H9 (cell line): Measurements from ENCODE around the gene DNAJB6. TPM values are rescaled to one million over a fixed set of nuclear protein-coding genes. Genes with fewer than 3 reads are reported as not detected.

Source experiments
- DNase-seq: peaks from one replicate; pipeline ENCODE4 v3.0.0-alpha.2; 2017
- H2AFZ ChIP-seq: one replicate; pipeline ENCODE4 v1.6.1; 2013; ENCODE audit warnings: mild to moderate bottlenecking, low read length, control low read depth, moderate library complexity
- H2AK5ac ChIP-seq: 2 replicates; pipeline ENCODE4 v1.6.1; 2013; ENCODE audit warnings: low read length, control low read depth, mixed read lengths; ENCODE audit not compliant: insufficient read length
- H2BK120ac ChIP-seq: one replicate; pipeline ENCODE4 v1.6.1; 2013; ENCODE audit warnings: low read depth, mild to moderate bottlenecking, low read length, control low read depth, inconsistent platforms; ENCODE audit not compliant: poor library complexity, severe bottlenecking
- H2BK12ac ChIP-seq: 2 replicates; pipeline ENCODE4 v1.6.1; 2013; ENCODE audit warnings: low read length, control low read depth, mixed read lengths, low read depth; ENCODE audit not compliant: insufficient read length
- H2BK15ac ChIP-seq: 2 replicates; pipeline ENCODE4 v1.6.1; 2013; ENCODE audit warnings: low read depth, low read length, control low read depth
- H2BK20ac ChIP-seq: one replicate; pipeline ENCODE4 v1.6.1; 2013; ENCODE audit warnings: low read depth, mild to moderate bottlenecking, low read length, control low read depth, inconsistent platforms; ENCODE audit not compliant: poor library complexity, severe bottlenecking
- H2BK5ac ChIP-seq: 2 replicates; pipeline ENCODE4 v1.6.1; 2013; ENCODE audit warnings: low read length, control low read depth, mixed read lengths; ENCODE audit not compliant: insufficient read length
- H3K14ac ChIP-seq: 2 replicates; pipeline ENCODE4 v1.6.1; 2013; ENCODE audit warnings: low read length, control low read depth; ENCODE audit not compliant: insufficient read depth
- H3K18ac ChIP-seq: 2 replicates; pipeline ENCODE4 v1.6.1; 2013; ENCODE audit warnings: low read depth, mild to moderate bottlenecking, mixed read lengths, low read length, control low read depth; ENCODE audit not compliant: insufficient read length
- H3K23ac ChIP-seq: 2 replicates; pipeline ENCODE4 v1.6.1; 2013; ENCODE audit warnings: low read length, control low read depth, mixed read lengths, low read depth; ENCODE audit not compliant: insufficient read length
- H3K23me2 ChIP-seq: 2 replicates; pipeline ENCODE4 v1.6.1; 2013; ENCODE audit warnings: low read depth, mild to moderate bottlenecking, mixed read lengths, low read length, control low read depth; ENCODE audit not compliant: insufficient read length, poor library complexity, severe bottlenecking
- H3K27ac ChIP-seq: 2 replicates; pipeline ENCODE4 v1.5.1; 2013; ENCODE audit warnings: low read length, control low read depth, mixed read lengths, low read depth; ENCODE audit not compliant: insufficient read length
- H3K27me3 ChIP-seq: 2 replicates; pipeline ENCODE4 v1.6.1; 2013; ENCODE audit warnings: low read length, control low read depth, inconsistent platforms; ENCODE audit not compliant: insufficient read depth
- H3K4ac ChIP-seq: 2 replicates; pipeline ENCODE4 v1.6.1; 2013; ENCODE audit warnings: low read depth, mild to moderate bottlenecking, control low read depth, inconsistent platforms, low read length, moderate library complexity
- H3K4me1 ChIP-seq: 2 replicates; pipeline ENCODE4 v1.6.1; 2013; ENCODE audit warnings: low read length, control low read depth, inconsistent platforms; ENCODE audit not compliant: insufficient read depth
- H3K4me2 ChIP-seq: 2 replicates; pipeline ENCODE4 v1.6.1; 2013; ENCODE audit warnings: low read length, control low read depth, mixed read lengths; ENCODE audit not compliant: insufficient read length, insufficient read depth
- H3K56ac ChIP-seq: 2 replicates; pipeline ENCODE4 v1.6.1; 2013; ENCODE audit warnings: low read depth, mild to moderate bottlenecking, mixed read lengths, low read length, control low read depth; ENCODE audit not compliant: insufficient read length
- H3K79me1 ChIP-seq: 2 replicates; pipeline ENCODE4 v1.6.1; 2013; ENCODE audit warnings: low read depth, mild to moderate bottlenecking, moderate library complexity, low read length, control low read depth, inconsistent platforms; ENCODE audit not compliant: insufficient read depth, poor library complexity, severe bottlenecking
- H3K79me2 ChIP-seq: 2 replicates; pipeline ENCODE4 v1.6.1; 2013; ENCODE audit warnings: low read length, control low read depth, inconsistent platforms; ENCODE audit not compliant: insufficient read depth
- H3K9ac ChIP-seq: 2 replicates; pipeline ENCODE4 v1.6.1; 2013; ENCODE audit warnings: low read length, control low read depth, mixed read lengths; ENCODE audit not compliant: insufficient read length; ENCODE audit errors: extremely low read depth
- H3K9me3 ChIP-seq: one replicate; pipeline ENCODE4 v1.6.1; 2013; ENCODE audit warnings: low read depth, low read length, inconsistent platforms; ENCODE audit not compliant: control insufficient read depth
- H3T11ph ChIP-seq: one replicate; pipeline ENCODE4 v1.6.1; 2013; ENCODE audit warnings: mild to moderate bottlenecking, low read length, control low read depth, inconsistent platforms
- H4K20me1 ChIP-seq: one replicate; pipeline ENCODE4 v1.6.1; 2013; ENCODE audit not compliant: control insufficient read depth, insufficient read length, insufficient read depth
- H4K5ac ChIP-seq: 2 replicates; pipeline ENCODE4 v1.6.1; 2013; ENCODE audit warnings: low read depth, mild to moderate bottlenecking, mixed read lengths, low read length, control low read depth; ENCODE audit not compliant: insufficient read length
- H4K8ac ChIP-seq: replicated peaks from 2 replicates; pipeline ENCODE4 v1.6.1; 2013; ENCODE audit warnings: low read length, control low read depth, mixed read lengths, low read depth; ENCODE audit not compliant: insufficient read length
- H4K91ac ChIP-seq: 2 replicates; pipeline ENCODE4 v1.6.1; 2013; ENCODE audit warnings: low read depth, mild to moderate bottlenecking, moderate library complexity, mixed read lengths, low read length, control low read depth; ENCODE audit not compliant: insufficient read length
- H3K27ac Mint-ChIP-seq, 3 experiments: 2 replicates in 2 of 3; 3 replicates in 1 of 3; pipeline ENCODE4 v1.8.0; 2020 to 2021; ENCODE audit warnings: mixed read lengths in 3 of 3, mild to moderate bottlenecking in 1 of 3, moderate library complexity in 1 of 3
- H3K27me3 Mint-ChIP-seq: 2 replicates; pipeline ENCODE4 v1.8.0; 2021; ENCODE audit warnings: low read depth, mild to moderate bottlenecking, moderate library complexity, mixed read lengths
- H3K36me3 Mint-ChIP-seq, 3 experiments: 2 replicates in 2 of 3; 3 replicates in 1 of 3; pipeline ENCODE4 v1.8.0; 2020 to 2021; ENCODE audit warnings: low read depth in 3 of 3, mixed read lengths in 3 of 3; ENCODE audit not compliant: insufficient read depth in 1 of 3
- H3K4me1 Mint-ChIP-seq, 2 experiments: 2 replicates each; pipeline ENCODE4 v1.8.0; 2020; ENCODE audit warnings: mixed read lengths in 2 of 2
- H3K4me3 Mint-ChIP-seq, 2 experiments: 2 replicates in 1 of 2; 3 replicates in 1 of 2; pipeline ENCODE4 v1.8.0; 2020 to 2021; ENCODE audit warnings: mild to moderate bottlenecking in 2 of 2, mixed read lengths in 2 of 2, moderate library complexity in 1 of 2
- H3K9me3 Mint-ChIP-seq, 2 experiments: 2 replicates in 1 of 2; 3 replicates in 1 of 2; pipeline ENCODE4 v1.8.0; 2020; ENCODE audit warnings: mild to moderate bottlenecking in 2 of 2, mixed read lengths in 2 of 2, moderate library complexity in 1 of 2
- WGBS: extraction: QIAGEN DNeasy Blood & Tissue Kit; methylation state at CpG from one replicate; pipeline ENCODE4 v1.1.7; 2013; ENCODE audit warnings: missing lambda C conversion rate, low lambda C conversion rate, mixed read lengths; ENCODE audit not compliant: insufficient read length; ENCODE audit errors: extremely low coverage; 5-methylcytosine and 5-hydroxymethylcytosine counted together
- total RNA-seq: library from RNA; stranded (reverse); gene quantifications from 2 replicates; pipeline ENCODE4 v1.2.1, GENCODE V29; 2021
- TF ChIP-seq, protein P1 (sequence below): fragments of 200-600 bp; sonication (generic); conservative IDR thresholded peaks from 3 replicates; pipeline ENCODE4 v1.8.0; 2021; ENCODE audit warnings: antibody characterized with exemption, mild to moderate bottlenecking

The DNAJB6 gene
- total RNA-seq, 1 experiment from 2014 or later: 215 TPM

DNA sequence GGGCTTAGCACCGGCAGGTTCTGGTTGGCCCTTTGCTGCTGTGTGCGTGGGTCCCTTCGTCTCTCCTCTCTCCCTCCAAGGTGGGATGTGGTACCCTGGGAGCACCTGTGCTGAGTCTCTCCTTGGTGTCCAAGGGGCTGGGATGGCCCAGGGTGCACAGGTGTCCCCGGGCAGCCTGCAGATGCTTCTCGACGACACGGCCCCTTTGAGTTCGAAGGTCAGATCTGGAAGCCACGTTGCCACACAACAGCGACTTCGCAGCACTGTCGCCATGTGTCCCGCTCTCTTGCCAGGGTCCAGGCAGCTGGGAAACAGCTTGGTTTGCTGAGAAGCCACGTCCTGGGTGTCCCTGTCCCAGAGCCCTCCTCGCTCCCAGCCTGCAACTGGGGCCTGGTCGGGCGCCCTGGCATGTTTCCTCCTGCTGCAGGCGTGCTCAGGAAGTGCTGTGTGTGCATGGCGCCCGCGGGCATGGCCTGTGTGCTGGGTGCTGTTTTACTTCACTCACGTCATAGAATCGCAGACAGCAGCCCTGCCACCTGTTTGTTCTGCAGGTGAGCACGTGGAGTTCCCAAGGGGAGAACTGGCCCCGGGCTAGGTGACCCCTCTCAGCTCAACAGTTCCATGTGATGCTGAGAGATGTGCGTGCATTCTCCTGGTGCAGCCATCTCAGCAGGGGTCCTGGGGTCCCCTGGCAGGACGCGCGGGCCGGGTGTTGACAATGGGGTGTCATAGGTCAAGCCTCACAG is 70.9 kb downstream of the DNAJB6 start:
- Histone ChIP-seq H3K4me2 (no peak overlapping the region), H2BK120ac (no peak overlapping the region), H3K23me2 (no peaks in the 10 kb centered on the region), H2BK20ac (no peak overlapping the region), H3K14ac (no peak overlapping the region; the same call in 1 of the 2 replicates), H3K79me2 (peaks cover 1% of the 10 kb centered on the region; the same call in 1 of the 2 replicates), H2AK5ac (no peak overlapping the region), H3K9me3 (no peaks in the 10 kb centered on the region), H3K27me3 (no peaks in the 10 kb centered on the region), H4K91ac (no peak overlapping the region), H2BK12ac (no peak overlapping the region), H4K20me1 (no peaks in the 10 kb centered on the region), H2BK5ac (no peak overlapping the region), H3K4me1 (no peaks in the 10 kb centered on the region), H3K27ac (no peak overlapping the region), H3K4ac (no peak overlapping the region), H3T11ph (no peak overlapping the region), H3K18ac (no peak overlapping the region), H2BK15ac (no peak overlapping the region), H4K5ac (no peak overlapping the region), H3K56ac (no peak overlapping the region), H3K9ac (no peak overlapping the region), H3K79me1 (peaks cover 6% of the 10 kb centered on the region), H4K8ac (no peak overlapping the region), H3K23ac (no peak overlapping the region), H2AFZ (no peak overlapping the region)
- Mint-ChIP-seq H3K36me3 (peaks cover 13 to 50% (median 31%) of the 10 kb centered on the region in 3 experiments), H3K27ac (peak overlapping the region; percentile 64 to 91 (median 66); a peak in 3 of 7 replicates), H3K4me1 (peaks cover 19 to 26% of the 10 kb centered on the region in 2 experiments), H3K4me3 (no peak overlapping the region), H3K9me3 (no peaks in the 10 kb centered on the region; a peak in 1 of 5 replicates), H3K27me3 (no peaks in the 10 kb centered on the region)
- TF ChIP-seq, protein P1, sequence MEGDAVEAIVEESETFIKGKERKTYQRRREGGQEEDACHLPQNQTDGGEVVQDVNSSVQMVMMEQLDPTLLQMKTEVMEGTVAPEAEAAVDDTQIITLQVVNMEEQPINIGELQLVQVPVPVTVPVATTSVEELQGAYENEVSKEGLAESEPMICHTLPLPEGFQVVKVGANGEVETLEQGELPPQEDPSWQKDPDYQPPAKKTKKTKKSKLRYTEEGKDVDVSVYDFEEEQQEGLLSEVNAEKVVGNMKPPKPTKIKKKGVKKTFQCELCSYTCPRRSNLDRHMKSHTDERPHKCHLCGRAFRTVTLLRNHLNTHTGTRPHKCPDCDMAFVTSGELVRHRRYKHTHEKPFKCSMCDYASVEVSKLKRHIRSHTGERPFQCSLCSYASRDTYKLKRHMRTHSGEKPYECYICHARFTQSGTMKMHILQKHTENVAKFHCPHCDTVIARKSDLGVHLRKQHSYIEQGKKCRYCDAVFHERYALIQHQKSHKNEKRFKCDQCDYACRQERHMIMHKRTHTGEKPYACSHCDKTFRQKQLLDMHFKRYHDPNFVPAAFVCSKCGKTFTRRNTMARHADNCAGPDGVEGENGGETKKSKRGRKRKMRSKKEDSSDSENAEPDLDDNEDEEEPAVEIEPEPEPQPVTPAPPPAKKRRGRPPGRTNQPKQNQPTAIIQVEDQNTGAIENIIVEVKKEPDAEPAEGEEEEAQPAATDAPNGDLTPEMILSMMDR: no peak
- DNase-seq: no peak
- WGBS: no CpG with 5 or more reads among the region's 30 CpGs
